T-helper 2 cell (primary cell): ENCODE data around the gene SLIT3.
A peak's percentile ranks its signal among the peaks of the same experiment; 100 is the strongest.

Source experiments
- DNase-seq, 5 experiments: peaks; one replicate each; pipeline versions ENCODE4 v3.0.0 to v3.0.0-alpha.2; 2012 to 2022

Gene SLIT3

DNA sequence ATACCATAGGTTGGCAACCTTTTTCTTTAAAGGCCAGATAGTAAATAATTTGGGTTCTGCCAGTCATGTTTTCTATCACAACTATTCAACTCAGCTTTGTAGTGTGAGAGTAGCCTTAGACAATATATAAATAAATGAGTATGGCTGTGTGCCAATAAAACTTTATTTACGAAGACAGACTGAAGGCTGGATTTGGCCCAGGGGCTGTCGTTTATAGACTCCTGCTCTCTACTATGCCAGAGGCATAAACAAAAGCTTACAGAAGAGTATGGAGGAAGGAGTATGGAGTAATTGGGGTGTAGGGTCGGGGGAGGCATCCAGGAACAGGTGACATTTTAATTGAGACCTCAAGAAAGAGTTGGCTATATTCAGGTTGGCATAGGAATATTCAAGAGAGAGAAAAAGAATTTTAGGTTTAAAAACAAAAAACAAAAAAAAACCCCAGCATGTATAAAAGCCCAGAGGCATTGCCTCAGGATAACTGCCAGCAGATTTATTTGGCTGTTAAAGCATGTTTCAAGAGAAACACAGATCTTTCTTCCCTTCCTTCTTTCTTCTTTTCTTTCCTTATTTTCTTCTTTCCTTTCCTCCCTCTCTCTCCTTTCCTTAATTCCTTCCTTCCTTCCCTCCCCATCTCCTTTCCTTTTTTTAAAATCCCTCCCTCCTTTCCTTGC is 39.9 kb downstream of the SLIT3 start:
- no peak for DNase-seq

GRCh38 chr5:169258372-169259000 is 42.5 kb downstream of the SLIT3 start:
- DNase-seq = no peak

DNA sequence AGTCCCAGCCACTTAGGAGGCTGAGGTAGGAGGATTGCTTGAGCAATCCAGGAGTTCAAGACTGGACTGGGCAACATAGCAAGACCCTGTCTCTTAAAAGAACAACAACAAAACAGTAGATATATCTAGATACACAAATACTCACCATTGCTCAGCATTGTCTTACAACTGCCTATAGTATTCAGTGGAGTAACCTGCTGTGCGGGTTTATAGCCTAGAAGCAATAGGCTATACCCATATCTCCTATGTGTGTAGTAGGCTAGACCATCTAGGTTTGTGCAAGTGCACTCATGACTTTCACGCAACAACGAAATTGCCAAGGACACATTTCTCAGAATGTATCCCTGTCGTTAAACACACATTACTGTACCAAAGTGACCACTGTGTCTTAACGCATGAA is 44.7 kb downstream of the SLIT3 start:
- DNase-seq = no peak

DNA sequence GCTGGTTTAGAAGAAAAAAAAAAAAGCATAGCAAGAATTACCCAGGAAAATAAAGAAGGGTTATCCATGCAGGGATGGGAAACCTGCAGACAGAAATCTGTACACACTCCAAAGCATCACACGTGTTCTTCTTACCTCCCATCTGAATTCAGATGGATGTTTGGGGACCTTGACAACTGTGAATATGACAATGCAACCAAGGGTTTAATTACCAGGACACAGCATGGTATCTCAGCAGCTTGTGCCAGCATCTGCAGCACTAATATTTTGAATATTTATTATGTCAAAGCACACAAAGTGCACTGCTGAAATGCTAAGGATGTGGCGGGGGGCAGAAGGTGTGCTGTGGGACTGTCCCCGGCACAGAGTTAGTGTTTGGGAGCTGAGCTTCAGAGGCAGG is 47.9 kb downstream of the SLIT3 start:
- no peak for DNase-seq

GRCh38 chr5:169251333-169252084 is 49.4 kb downstream of the SLIT3 start:
- no peak for DNase-seq

DNA sequence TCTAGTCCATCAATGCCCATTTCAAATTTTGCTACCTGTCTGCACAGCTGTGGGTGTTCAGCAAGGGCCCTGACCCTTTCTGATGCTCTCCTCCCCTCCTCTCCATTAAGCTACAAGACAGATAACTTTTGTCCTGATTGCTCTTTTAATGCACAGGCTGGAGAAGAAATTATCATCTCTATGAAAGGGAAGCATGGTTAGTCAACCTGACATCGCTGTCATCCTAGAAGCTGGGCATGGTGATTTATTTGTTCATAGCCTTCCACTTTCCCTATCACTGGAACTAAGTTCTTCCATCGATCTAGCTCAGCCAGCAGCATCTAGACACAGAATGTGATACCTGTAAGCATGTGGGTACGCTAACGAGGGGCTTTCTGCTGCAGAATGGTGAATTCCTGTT is 50.1 kb downstream of the SLIT3 start:
- no peak for DNase-seq

- no peak for DNase-seq
These were observed 51.9 kb downstream of the SLIT3 start for GRCh38 chr5:169248996-169249395.

GRCh38 chr5:169248550-169248949 is 52.4 kb downstream of the SLIT3 start:
- no peak for DNase-seq

- no peak for DNase-seq
These were observed 56.1 kb downstream of the SLIT3 start for GRCh38 chr5:169244812-169245211.

- no peak for DNase-seq
These were observed 57.1 kb downstream of the SLIT3 start for GRCh38 chr5:169243651-169244422.

DNA sequence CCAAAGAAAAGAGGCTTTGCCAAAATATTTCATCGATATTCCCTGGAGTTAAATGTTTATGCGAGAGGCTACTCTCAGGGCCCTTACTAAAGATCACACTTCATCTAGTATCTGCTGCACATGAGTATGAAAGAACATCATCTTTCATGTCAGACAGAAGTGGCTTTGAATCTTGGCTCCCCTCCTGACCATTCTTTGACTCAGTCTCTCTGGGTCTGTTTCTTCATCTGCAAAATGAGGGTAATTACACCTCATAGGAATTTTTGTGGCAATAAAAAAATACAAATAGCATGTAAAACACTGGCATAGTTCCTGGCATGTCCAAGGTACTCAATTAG is 58.1 kb downstream of the SLIT3 start:
- DNase-seq = no peak

GRCh38 chr5:169242175-169242848 is 58.6 kb downstream of the SLIT3 start:
- DNase-seq = no peak

DNA sequence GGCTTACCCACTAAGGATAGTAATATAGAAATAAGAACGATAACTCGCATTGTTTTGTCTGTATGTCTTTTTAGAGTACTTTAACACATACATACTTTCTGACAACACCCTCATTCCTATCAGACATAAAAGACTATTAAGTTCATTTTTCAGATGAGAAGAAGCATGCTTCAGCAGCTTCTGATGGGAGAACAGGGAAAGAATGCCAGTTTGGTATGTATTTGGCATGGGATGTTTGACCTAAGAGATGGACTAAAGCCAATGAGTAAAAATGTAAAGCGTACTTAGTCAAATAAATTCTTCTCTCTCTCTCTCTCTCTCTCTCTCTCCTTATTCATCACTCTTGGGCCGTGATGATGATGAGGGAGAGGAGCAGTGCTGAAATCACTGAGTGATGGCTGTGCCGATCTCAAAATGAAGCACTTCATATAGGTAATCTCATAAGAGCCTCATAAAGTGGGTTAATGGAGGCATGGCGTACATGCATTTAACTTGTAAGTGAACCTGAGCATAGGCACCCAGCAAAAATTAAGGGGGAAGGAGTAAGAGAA is 71.5 kb downstream of the SLIT3 start:
- no peak for DNase-seq

- no peak for DNase-seq
These were observed 74.0 kb downstream of the SLIT3 start for GRCh38 chr5:169226895-169227294.

DNA sequence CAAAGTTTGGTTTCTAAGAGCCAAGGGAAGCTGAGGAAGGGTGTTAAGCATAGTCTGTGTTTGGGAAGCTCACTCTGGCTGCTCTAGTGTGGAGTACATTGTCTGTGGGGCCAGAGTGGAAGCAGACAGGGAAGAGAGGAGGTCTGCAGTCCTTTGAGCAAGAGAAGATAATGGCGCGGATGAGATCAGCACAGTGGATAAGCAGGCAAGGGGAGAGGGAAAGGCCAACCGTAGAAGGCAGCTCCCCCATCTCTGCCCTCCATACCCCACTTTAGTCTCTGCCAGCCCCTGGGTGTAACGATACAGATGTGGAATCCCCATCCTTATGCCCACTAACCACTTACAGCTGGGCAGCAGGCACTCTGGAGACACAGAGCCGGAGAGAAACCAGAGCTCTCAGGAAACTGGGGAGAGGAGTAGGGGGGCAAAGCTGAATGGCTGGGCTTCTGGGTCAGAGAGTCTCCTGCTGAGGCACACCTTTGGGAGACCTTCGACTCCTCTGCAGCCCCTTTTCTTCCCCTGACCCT is 75.0 kb downstream of the SLIT3 start:
- DNase-seq = no peak

GRCh38 chr5:169223595-169223953 is 77.4 kb downstream of the SLIT3 start:
- DNase-seq = no peak

DNA sequence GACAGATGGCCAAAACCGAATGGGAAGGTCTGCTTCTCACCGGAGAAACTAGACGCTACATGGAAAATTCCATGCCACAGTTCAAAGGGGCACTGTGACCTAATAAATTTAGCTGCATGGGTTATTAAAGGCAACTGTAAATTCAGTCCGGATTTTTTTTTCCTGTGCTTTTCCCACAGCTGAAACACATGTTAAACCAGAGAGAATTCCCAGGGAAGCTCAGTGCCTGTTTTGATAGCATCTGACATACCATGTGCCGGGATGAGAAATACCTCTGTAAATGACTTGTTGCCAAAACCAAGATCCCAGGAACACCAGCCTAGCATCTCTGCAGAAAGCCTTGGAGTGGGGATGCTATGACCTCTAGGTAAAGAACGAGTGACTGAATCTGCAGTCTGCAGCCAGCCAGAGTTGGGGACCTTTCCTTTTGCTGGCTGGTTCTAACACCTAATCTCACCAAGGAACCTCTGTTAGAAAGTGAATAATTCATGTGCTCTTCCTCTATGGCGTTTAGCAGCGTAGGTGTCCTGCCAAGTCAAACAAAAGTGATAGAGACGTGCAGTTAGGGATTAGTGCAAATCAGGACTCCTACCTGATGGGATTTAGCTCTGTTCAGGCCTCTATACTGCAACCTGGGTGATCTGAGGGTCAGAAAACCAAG is 77.9 kb downstream of the SLIT3 start:
- no peak for DNase-seq

DNA sequence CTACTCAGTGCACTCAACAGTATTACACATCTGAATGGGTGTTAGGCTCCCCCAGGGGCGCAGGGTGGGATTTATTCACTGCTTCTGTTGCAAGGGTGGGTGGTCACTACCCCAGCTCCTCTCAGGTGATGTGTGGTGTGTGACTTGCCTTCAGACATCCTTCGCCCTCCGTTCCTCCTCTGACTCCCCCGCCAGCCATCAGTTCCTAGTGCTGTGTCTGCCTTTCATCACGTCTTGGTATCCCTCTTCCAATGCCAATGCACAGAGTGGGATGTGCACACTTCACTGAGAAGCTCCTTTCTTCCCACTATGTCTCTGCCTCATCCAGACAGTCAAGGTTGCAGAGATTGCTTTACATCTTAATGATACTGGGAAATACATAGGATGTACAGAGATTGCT is 79.4 kb downstream of the SLIT3 start:
- no peak for DNase-seq

DNA sequence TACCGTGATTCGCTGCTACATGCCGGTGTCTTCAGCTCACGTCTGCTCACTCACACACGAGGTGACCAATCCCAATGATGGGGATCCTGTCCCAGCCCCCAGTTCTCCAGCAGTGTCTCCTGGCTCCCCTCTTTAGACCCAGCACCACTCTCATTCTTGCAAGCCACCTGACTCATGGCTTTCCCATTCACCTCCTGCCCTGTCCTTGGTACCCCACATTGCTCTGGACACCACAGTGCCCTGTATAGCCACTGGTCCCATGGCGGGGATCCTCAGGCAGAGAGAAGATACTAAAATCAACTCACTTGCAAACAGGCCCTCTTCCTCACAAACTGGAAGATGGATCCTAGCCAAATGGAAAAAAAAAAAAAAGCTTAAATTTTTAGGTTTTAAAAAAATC is 81.0 kb downstream of the SLIT3 start:
- DNase-seq = no peak

DNA sequence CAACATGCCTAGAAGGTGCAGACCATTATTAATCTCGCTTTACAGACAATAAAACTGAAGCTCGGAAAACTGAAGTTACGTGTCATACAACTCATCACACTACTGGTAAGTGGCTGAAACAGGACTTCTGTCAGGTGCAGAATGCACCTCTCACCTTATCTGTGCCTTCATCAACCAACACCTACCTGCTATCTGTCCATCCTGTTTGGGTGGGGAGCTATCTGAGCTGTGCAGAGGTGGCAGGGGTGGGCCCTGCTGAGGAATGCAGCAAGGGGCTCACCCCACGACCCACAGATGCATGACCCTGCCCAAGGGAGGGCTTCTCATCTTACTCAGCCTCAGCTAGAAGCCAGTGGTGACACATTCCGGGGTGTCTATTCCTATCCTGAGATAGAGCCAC is 81.6 kb downstream of the SLIT3 start:
- no peak for DNase-seq

DNA sequence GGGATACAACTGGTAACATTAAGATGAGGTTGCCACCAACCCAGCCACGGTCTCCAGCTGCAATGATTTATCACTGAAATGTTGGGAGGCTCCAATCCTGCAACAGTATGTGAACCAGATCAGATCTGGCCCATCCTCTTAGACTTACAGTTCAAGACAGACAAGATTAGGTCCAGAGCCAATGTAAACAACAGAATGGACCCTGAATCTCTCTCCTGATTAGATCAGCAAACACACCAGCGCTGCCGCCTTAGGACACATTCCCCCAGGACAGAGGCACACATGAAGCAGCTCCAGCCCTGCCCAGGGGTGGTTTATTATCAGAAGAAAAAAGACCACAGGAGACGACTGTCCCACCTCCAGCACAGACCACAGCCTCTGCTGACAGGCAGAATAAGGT is 82.1 kb downstream of the SLIT3 start:
- DNase-seq = no peak

GRCh38 chr5:169218176-169218575 is 82.8 kb downstream of the SLIT3 start:
- peak in 1 of 5 experiments; percentile 61 for DNase-seq
